IMR-90 (cell line): ENCODE data around the gene ESR1. TPM values are rescaled to one million over a fixed set of nuclear protein-coding genes. Genes with fewer than 3 reads are reported as not detected.

ENCODE experiments used
- ATAC-seq: fragments of 200-7000 bp; cut with Tn5 transposase; 2 replicates; pipeline ENCODE4 v1.9.1; 2020; ENCODE audit warnings: low read depth, mild to moderate bottlenecking, moderate library complexity
- BruUV-seq: library from RNA; stranded (reverse); fragments of 400-500 nt; replicated peaks from 2 replicates; lab custom pipeline; 2021; lab: Mats Ljungman, UMichigan
- CTCF ChIA-PET: fragments of 300-600 bp; formaldehyde crosslinking; extraction: SDS; loops from one replicate; lab custom pipeline; 2021; ENCODE audit warnings: antibody characterized with exemption; lab: Yijun Ruan, JAX
- POLR2A ChIA-PET: fragments of 300-600 bp; sonication (Branson Sonifier 250); formaldehyde crosslinking; loops from one replicate; lab custom pipeline; 2022; ENCODE audit warnings: antibody characterized with exemption; ENCODE audit not compliant: unreplicated experiment; lab: Charles Lee
- DNase-seq: peaks from one replicate; pipeline ENCODE4 v3.0.0; 2013
- H2AFZ ChIP-seq: replicated peaks from 2 replicates; pipeline ENCODE3; 2013; ENCODE audit warnings: low read length, mild to moderate bottlenecking; ENCODE audit not compliant: poor library complexity
- H2AK5ac ChIP-seq: 2 replicates; pipeline ENCODE4 v1.6.1; 2013; ENCODE audit warnings: low read depth, low read length, inconsistent platforms
- H2AK9ac ChIP-seq: replicated peaks from 2 replicates; pipeline ENCODE3; 2013; ENCODE audit warnings: mild to moderate bottlenecking, low read depth, low read length, moderate library complexity; ENCODE audit not compliant: poor library complexity
- H2BK120ac ChIP-seq: 2 replicates; pipeline ENCODE4 v1.6.1; 2013; ENCODE audit warnings: low read depth, low read length, inconsistent platforms
- H2BK15ac ChIP-seq: 3 replicates; pipeline ENCODE4 v1.6.1; 2013; ENCODE audit warnings: low read depth, low read length, inconsistent platforms
- H2BK20ac ChIP-seq: 2 replicates; pipeline ENCODE4 v1.6.1; 2013; ENCODE audit warnings: low read depth, mild to moderate bottlenecking, inconsistent platforms, low read length, moderate library complexity
- H2BK5ac ChIP-seq: 2 replicates; pipeline ENCODE4 v1.6.1; 2013; ENCODE audit warnings: mild to moderate bottlenecking, low read depth, low read length, inconsistent platforms; ENCODE audit not compliant: poor library complexity, severe bottlenecking
- H3K14ac ChIP-seq: replicated peaks from 2 replicates; pipeline ENCODE4 v1.6.1; 2013; ENCODE audit warnings: low read depth, low read length, inconsistent platforms
- H3K18ac ChIP-seq: 2 replicates; pipeline ENCODE4 v1.6.1; 2013; ENCODE audit warnings: low read depth, low read length, control low read depth
- H3K23ac ChIP-seq: 2 replicates; pipeline ENCODE4 v1.6.1; 2013; ENCODE audit warnings: low read depth, low read length, inconsistent platforms
- H3K27ac ChIP-seq: 2 replicates; pipeline ENCODE4 v1.5.1; 2013; ENCODE audit warnings: mild to moderate bottlenecking, control low read depth, low read length; ENCODE audit not compliant: insufficient read depth
- H3K27me3 ChIP-seq: 2 replicates; pipeline ENCODE4 v1.6.1; 2013; ENCODE audit warnings: low read length; ENCODE audit not compliant: control insufficient read depth, insufficient read depth
- H3K36me3 ChIP-seq: 2 replicates; pipeline ENCODE4 v1.6.1; 2013; ENCODE audit warnings: low read length, mixed read lengths; ENCODE audit not compliant: control insufficient read depth, insufficient read depth
- H3K4ac ChIP-seq: 2 replicates; pipeline ENCODE4 v1.6.1; 2013; ENCODE audit warnings: low read depth, low read length, inconsistent platforms
- H3K4me1 ChIP-seq: 2 replicates; pipeline ENCODE4 v1.6.1; 2013; ENCODE audit warnings: low read length, mixed read lengths; ENCODE audit not compliant: control insufficient read depth, insufficient read depth
- H3K4me2 ChIP-seq: 2 replicates; pipeline ENCODE4 v1.6.1; 2013; ENCODE audit warnings: low read depth, mild to moderate bottlenecking, control low read depth, low read length, moderate library complexity
- H3K4me3 ChIP-seq: 2 replicates; pipeline ENCODE4 v1.5.1; 2013; ENCODE audit warnings: low read depth, mild to moderate bottlenecking, control low read depth, low read length, moderate library complexity; ENCODE audit not compliant: insufficient read depth
- H3K56ac ChIP-seq: 2 replicates; pipeline ENCODE4 v1.6.1; 2013; ENCODE audit warnings: low read length, inconsistent platforms; ENCODE audit not compliant: insufficient read depth; ENCODE audit errors: extremely low read depth
- H3K79me1 ChIP-seq, 2 experiments: 2 replicates each; pipeline ENCODE4 v1.6.1; 2013; ENCODE audit warnings: low read length in 2 of 2, inconsistent platforms in 1 of 2, low read depth in 1 of 2
- H3K9ac ChIP-seq: 2 replicates; pipeline ENCODE4 v1.6.1; 2013; ENCODE audit warnings: low read depth, low read length, control low read depth
- H3K9me1 ChIP-seq: 2 replicates; pipeline ENCODE4 v1.6.1; 2013; ENCODE audit warnings: low read length, inconsistent platforms; ENCODE audit not compliant: insufficient read depth
- H3K9me3 ChIP-seq: 2 replicates; pipeline ENCODE4 v1.6.1; 2013; ENCODE audit warnings: low read length; ENCODE audit not compliant: control insufficient read depth, insufficient read depth
- H4K20me1 ChIP-seq: 2 replicates; pipeline ENCODE4 v1.6.1; 2013; ENCODE audit warnings: low read length, inconsistent platforms; ENCODE audit not compliant: insufficient read depth
- H4K5ac ChIP-seq: 2 replicates; pipeline ENCODE4 v1.6.1; 2013; ENCODE audit warnings: mild to moderate bottlenecking, low read depth, low read length, control low read depth
- H4K8ac ChIP-seq, 2 experiments: 2 replicates each; pipeline ENCODE4 v1.6.1; 2013; ENCODE audit warnings: low read depth in 2 of 2, low read length in 2 of 2, control low read depth in 1 of 2, inconsistent platforms in 1 of 2
- H4K91ac ChIP-seq: 2 replicates; pipeline ENCODE4 v1.6.1; 2013; ENCODE audit warnings: low read depth, low read length, inconsistent platforms; ENCODE audit not compliant: insufficient read depth
- CTCF ChIP-seq: conservative IDR thresholded peaks from 2 replicates; pipeline ENCODE4 v1.5.1; 2012; ENCODE audit warnings: mild to moderate bottlenecking, low read depth, low read length, improper control_type of control experiment
- ELK1 ChIP-seq: fragments of 150-350 bp; IDR thresholded peaks from 2 replicates; pipeline ENCODE4 v1.6.1; 2016; ENCODE audit warnings: low read depth, mild to moderate bottlenecking, low read length, moderate library complexity, borderline replicate concordance
- FOS ChIP-seq: fragments of 150-350 bp; IDR thresholded peaks from 2 replicates; pipeline ENCODE4 v1.6.1; 2016; ENCODE audit warnings: low read depth, low read length
- MAFK ChIP-seq: IDR thresholded peaks from 2 replicates; pipeline ENCODE4 v1.6.1; 2012; ENCODE audit warnings: low read depth, low read length, improper control_type of control experiment
- MAZ ChIP-seq: IDR thresholded peaks from 2 replicates; pipeline ENCODE4 v1.6.1; 2012; ENCODE audit warnings: low read depth, mild to moderate bottlenecking, low read length, improper control_type of control experiment, moderate library complexity, borderline replicate concordance
- MXI1 ChIP-seq: IDR thresholded peaks from 2 replicates; pipeline ENCODE4 v1.6.1; 2012; ENCODE audit warnings: low read depth, mild to moderate bottlenecking, low read length, moderate library complexity, borderline replicate concordance
- NFE2L2 ChIP-seq: fragments of 150-350 bp; IDR thresholded peaks from 2 replicates; pipeline ENCODE4 v1.6.1; 2016; ENCODE audit warnings: low read depth, mild to moderate bottlenecking, low read length
- POLR2A ChIP-seq: IDR thresholded peaks from 2 replicates; pipeline ENCODE4 v1.6.1; 2012; ENCODE audit warnings: mild to moderate bottlenecking, low read depth, low read length
- RAD21 ChIP-seq: IDR thresholded peaks from 2 replicates; pipeline ENCODE4 v1.6.1; 2012; ENCODE audit warnings: low read length, improper control_type of control experiment
- RCOR1 ChIP-seq: IDR thresholded peaks from 2 replicates; pipeline ENCODE4 v1.6.1; 2012; ENCODE audit warnings: mild to moderate bottlenecking, low read length, improper control_type of control experiment; ENCODE audit not compliant: insufficient replicate concordance
- RFX5 ChIP-seq: IDR thresholded peaks from 2 replicates; pipeline ENCODE4 v1.8.0; 2012; ENCODE audit warnings: low read depth, mild to moderate bottlenecking, low read length, moderate library complexity
- SMC3 ChIP-seq: fragments of 150-350 bp; IDR thresholded peaks from 2 replicates; pipeline ENCODE4 v1.6.1; 2016; ENCODE audit warnings: low read depth, mild to moderate bottlenecking, antibody characterized with exemption, low read length, moderate library complexity
- USF2 ChIP-seq: fragments of 150-350 bp; IDR thresholded peaks from 2 replicates; pipeline ENCODE4 v1.6.1; 2017; ENCODE audit warnings: mild to moderate bottlenecking, antibody characterized with exemption, low read length, low read depth
- WGBS, 2 experiments: methylation state at CpG; one replicate each; pipeline versions ENCODE4 v1.1.5 to v1.1.7; 2013; ENCODE audit warnings: missing lambda C conversion rate in 2 of 2; ENCODE audit not compliant: insufficient read length in 1 of 2; ENCODE audit errors: extremely low coverage in 2 of 2; 5-methylcytosine and 5-hydroxymethylcytosine counted together
- dilution Hi-C: fragments of 300-500 bp; cut with HindIII; formaldehyde crosslinking; loops from one replicate; pipeline ENCODE4 v1.14.3; 2018; ENCODE audit warnings: low sequenced_read_pairs; ENCODE audit not compliant: unreplicated experiment
- in situ Hi-C: fragments of 300-500 bp; cut with MboI; formaldehyde crosslinking; loops from 3 replicates; pipeline ENCODE4 v1.14.3; 2019; ENCODE audit warnings: low sequenced_read_pairs, inconsistent platforms, mixed read lengths
- intact Hi-C: fragments of 100-400 bp; cut with micrococcal nuclease; formaldehyde crosslinking; loops from 2 replicates; pipeline ENCODE4 v1.10.0; 2022
- polyA plus RNA-seq, 3 experiments: library from polyadenylated mRNA; depleted of rRNA; stranded (reverse); fragments of >200 nt; gene quantifications; 2 replicates each; pipeline ENCODE4 v1.2.3, GENCODE V29; 2012; ENCODE audit warnings: low replicate concordance in 1 of 3
- total RNA-seq: library from RNA; depleted of rRNA; stranded (reverse); fragments of >200 nt; gene quantifications from 2 replicates; pipeline ENCODE4 v1.2.3, GENCODE V29; 2012

ESR1 gene
- total and polyA plus RNA-seq, 2 of the 4 experiments (the other 2 are of a cell fraction), result not detected

- Histone ChIP-seq H3K4ac (no peak overlapping the region), H4K5ac (no peak overlapping the region), H3K9ac (no peak overlapping the region), H2BK15ac (no peak overlapping the region), H3K79me1 (no peaks in the 10 kb centered on the region), H2BK20ac (no peak overlapping the region), H3K9me3 (no peaks in the 10 kb centered on the region), H4K8ac (no peak overlapping the region), H3K23ac (no peak overlapping the region), H3K27ac (no peak overlapping the region), H3K4me2 (no peak overlapping the region), H3K56ac (no peak overlapping the region), H3K4me1 (no peaks in the 10 kb centered on the region), H4K20me1 (no peaks in the 10 kb centered on the region), H2BK5ac (no peak overlapping the region), H2AFZ (no peak overlapping the region), H3K36me3 (peaks cover 26% of the 10 kb centered on the region), H3K4me3 (no peak overlapping the region), H3K27me3 (no peaks in the 10 kb centered on the region), H3K9me1 (no peaks in the 10 kb centered on the region), H2BK120ac (no peak overlapping the region), H3K14ac (no peak overlapping the region), H2AK9ac (no peak overlapping the region), H2AK5ac (no peak overlapping the region), H3K18ac (no peak overlapping the region), H4K91ac (no peak overlapping the region)
- no TSS peak for BruUV-seq
- in situ Hi-C loops, result no loop called here
- ATAC-seq (no peak), DNase-seq (peak; percentile 18)
- intact Hi-C loops, result no loop called here
- dilution Hi-C loops, result no loop called here
- TF ChIP-seq MAZ, result no peak
- TF ChIP-seq RFX5, result no peak
- no peak for TF ChIP-seq MXI1
- no peak for TF ChIP-seq FOS
- TF ChIP-seq SMC3, result no peak
- no peak for TF ChIP-seq CTCF
- TF ChIP-seq ELK1, result no peak
- no peak for TF ChIP-seq MAFK
- TF ChIP-seq USF2, result no peak
- TF ChIP-seq NFE2L2, result no peak
- no peak for TF ChIP-seq RCOR1
- no peak for TF ChIP-seq POLR2A
- no peak for TF ChIP-seq RAD21
- WGBS, 2 experiments, result 93% methylated on average over 9 of the region's 17 CpGs; no CpG with 5 or more reads in 1 of the 2 experiments
- POLR2A ChIA-PET, result no interaction called here
- CTCF ChIA-PET, result no interaction called here
These were observed 347.3 kb downstream of the ESR1 start for GRCh38 chr6:152154559-152155356.
